Measurements from ENCODE around the gene IFFO2. TPM values are rescaled to one million over a fixed set of nuclear protein-coding genes. Genes with fewer than 3 reads are reported as not detected.

IFFO2 gene
- total and polyA plus RNA-seq, 2 of the 13 experiments (the other 11 are each of a cell fraction or from before 2014, with no cell fraction given) = 7.3 to 16.7 TPM

DNA sequence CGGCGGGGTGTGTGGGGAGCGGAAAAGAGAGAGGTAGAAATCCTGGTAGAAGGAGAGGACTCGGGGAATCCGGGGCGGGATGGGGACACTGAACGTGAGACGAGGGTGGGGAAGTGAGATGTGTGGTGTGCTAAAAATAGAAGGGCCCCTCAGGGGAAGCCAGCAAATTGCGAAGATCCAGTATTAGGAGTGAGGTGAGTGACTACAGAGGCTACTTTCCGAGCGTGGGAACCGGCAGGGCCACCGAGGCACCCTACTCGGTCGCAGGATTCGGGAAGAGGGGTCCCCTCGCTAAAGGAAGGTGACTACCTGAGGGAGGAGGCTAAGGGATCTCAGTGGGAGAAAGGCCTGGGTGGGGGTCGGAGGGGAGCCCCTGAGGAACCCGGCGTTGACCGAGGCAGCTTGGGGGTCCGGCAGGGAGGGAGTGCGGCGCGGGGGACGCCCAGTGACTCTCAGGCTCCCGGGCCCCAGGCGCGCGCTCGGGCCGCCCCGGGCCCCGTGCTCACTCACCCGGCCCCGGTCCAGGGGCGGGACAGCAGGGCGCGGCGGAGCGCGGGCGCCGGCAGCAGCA is 54.4 kb downstream of the IFFO2 start (continued):
- TF ChIP-seq, protein P1, sequence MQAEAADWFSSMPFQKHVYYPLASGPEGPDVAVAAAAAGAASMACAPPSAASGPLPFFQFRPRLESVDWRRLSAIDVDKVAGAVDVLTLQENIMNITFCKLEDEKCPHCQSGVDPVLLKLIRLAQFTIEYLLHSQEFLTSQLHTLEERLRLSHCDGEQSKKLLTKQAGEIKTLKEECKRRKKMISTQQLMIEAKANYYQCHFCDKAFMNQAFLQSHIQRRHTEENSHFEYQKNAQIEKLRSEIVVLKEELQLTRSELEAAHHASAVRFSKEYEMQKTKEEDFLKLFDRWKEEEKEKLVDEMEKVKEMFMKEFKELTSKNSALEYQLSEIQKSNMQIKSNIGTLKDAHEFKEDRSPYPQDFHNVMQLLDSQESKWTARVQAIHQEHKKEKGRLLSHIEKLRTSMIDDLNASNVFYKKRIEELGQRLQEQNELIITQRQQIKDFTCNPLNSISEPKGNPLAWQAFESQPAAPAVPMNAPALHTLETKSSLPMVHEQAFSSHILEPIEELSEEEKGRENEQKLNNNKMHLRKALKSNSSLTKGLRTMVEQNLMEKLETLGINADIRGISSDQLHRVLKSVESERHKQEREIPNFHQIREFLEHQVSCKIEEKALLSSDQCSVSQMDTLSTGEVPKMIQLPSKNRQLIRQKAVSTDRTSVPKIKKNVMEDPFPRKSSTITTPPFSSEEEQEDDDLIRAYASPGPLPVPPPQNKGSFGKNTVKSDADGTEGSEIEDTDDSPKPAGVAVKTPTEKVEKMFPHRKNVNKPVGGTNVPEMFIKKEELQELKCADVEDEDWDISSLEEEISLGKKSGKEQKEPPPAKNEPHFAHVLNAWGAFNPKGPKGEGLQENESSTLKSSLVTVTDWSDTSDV (CRISPR knock-in tag; IDR thresholded peaks at IDR 0.05) = no peak
- TF ChIP-seq NFE2L1 (CRISPR knock-in tag; IDR thresholded peaks at IDR 0.05; ENCODE audit: borderline replicate concordance) = no peak
- TF ChIP-seq KAT7 (CRISPR knock-in tag; IDR thresholded peaks at IDR 0.05; ENCODE audit: borderline replicate concordance) = 0 out of 2 replicates have a peak, but pooled peaks have one; percentile 24
- TF ChIP-seq, protein P2, sequence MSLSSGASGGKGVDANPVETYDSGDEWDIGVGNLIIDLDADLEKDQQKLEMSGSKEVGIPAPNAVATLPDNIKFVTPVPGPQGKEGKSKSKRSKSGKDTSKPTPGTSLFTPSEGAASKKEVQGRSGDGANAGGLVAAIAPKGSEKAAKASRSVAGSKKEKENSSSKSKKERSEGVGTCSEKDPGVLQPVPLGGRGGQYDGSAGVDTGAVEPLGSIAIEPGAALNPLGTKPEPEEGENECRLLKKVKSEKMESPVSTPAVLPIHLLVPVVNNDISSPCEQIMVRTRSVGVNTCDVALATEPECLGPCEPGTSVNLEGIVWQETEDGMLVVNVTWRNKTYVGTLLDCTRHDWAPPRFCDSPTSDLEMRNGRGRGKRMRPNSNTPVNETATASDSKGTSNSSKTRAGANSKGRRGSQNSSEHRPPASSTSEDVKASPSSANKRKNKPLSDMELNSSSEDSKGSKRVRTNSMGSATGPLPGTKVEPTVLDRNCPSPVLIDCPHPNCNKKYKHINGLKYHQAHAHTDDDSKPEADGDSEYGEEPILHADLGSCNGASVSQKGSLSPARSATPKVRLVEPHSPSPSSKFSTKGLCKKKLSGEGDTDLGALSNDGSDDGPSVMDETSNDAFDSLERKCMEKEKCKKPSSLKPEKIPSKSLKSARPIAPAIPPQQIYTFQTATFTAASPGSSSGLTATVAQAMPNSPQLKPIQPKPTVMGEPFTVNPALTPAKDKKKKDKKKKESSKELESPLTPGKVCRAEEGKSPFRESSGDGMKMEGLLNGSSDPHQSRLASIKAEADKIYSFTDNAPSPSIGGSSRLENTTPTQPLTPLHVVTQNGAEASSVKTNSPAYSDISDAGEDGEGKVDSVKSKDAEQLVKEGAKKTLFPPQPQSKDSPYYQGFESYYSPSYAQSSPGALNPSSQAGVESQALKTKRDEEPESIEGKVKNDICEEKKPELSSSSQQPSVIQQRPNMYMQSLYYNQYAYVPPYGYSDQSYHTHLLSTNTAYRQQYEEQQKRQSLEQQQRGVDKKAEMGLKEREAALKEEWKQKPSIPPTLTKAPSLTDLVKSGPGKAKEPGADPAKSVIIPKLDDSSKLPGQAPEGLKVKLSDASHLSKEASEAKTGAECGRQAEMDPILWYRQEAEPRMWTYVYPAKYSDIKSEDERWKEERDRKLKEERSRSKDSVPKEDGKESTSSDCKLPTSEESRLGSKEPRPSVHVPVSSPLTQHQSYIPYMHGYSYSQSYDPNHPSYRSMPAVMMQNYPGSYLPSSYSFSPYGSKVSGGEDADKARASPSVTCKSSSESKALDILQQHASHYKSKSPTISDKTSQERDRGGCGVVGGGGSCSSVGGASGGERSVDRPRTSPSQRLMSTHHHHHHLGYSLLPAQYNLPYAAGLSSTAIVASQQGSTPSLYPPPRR (CRISPR knock-in tag; IDR thresholded peaks at IDR 0.05; ENCODE audit: borderline replicate concordance) = no peak
- TF ChIP-seq REXO4 (CRISPR knock-in tag; IDR thresholded peaks at IDR 0.05; ENCODE audit: borderline replicate concordance) = no peak
- TF ChIP-seq, protein P3, sequence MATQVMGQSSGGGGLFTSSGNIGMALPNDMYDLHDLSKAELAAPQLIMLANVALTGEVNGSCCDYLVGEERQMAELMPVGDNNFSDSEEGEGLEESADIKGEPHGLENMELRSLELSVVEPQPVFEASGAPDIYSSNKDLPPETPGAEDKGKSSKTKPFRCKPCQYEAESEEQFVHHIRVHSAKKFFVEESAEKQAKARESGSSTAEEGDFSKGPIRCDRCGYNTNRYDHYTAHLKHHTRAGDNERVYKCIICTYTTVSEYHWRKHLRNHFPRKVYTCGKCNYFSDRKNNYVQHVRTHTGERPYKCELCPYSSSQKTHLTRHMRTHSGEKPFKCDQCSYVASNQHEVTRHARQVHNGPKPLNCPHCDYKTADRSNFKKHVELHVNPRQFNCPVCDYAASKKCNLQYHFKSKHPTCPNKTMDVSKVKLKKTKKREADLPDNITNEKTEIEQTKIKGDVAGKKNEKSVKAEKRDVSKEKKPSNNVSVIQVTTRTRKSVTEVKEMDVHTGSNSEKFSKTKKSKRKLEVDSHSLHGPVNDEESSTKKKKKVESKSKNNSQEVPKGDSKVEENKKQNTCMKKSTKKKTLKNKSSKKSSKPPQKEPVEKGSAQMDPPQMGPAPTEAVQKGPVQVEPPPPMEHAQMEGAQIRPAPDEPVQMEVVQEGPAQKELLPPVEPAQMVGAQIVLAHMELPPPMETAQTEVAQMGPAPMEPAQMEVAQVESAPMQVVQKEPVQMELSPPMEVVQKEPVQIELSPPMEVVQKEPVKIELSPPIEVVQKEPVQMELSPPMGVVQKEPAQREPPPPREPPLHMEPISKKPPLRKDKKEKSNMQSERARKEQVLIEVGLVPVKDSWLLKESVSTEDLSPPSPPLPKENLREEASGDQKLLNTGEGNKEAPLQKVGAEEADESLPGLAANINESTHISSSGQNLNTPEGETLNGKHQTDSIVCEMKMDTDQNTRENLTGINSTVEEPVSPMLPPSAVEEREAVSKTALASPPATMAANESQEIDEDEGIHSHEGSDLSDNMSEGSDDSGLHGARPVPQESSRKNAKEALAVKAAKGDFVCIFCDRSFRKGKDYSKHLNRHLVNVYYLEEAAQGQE (IDR thresholded peaks at IDR 0.05; ENCODE audit: borderline replicate concordance in 1 of 2, low read depth in 1 of 2, low read length in 2 of 2) = peak in 1 of 2 experiments; percentile 53; a peak in 1 of 4 replicates
- TF ChIP-seq KDM2A (CRISPR knock-in tag; IDR thresholded peaks at IDR 0.05; ENCODE audit: borderline replicate concordance, low read depth) = no peak
- no peak for TF ChIP-seq ZNF605 (CRISPR knock-in tag; IDR thresholded peaks at IDR 0.05)
- no peak for TF ChIP-seq CCDC6 (CRISPR knock-in tag; IDR thresholded peaks at IDR 0.05)
- no peak for TF ChIP-seq TEAD3 (CRISPR knock-in tag; optimal IDR thresholded peaks at IDR 0.05; ENCODE audit: borderline replicate concordance)
- TF ChIP-seq, protein P4, sequence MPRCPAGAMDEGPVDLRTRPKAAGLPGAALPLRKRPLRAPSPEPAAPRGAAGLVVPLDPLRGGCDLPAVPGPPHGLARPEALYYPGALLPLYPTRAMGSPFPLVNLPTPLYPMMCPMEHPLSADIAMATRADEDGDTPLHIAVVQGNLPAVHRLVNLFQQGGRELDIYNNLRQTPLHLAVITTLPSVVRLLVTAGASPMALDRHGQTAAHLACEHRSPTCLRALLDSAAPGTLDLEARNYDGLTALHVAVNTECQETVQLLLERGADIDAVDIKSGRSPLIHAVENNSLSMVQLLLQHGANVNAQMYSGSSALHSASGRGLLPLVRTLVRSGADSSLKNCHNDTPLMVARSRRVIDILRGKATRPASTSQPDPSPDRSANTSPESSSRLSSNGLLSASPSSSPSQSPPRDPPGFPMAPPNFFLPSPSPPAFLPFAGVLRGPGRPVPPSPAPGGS (CRISPR knock-in tag; IDR thresholded peaks at IDR 0.05) = peak; percentile 83; the same call in 1 of the 2 replicates
- TF ChIP-seq, protein P5, sequence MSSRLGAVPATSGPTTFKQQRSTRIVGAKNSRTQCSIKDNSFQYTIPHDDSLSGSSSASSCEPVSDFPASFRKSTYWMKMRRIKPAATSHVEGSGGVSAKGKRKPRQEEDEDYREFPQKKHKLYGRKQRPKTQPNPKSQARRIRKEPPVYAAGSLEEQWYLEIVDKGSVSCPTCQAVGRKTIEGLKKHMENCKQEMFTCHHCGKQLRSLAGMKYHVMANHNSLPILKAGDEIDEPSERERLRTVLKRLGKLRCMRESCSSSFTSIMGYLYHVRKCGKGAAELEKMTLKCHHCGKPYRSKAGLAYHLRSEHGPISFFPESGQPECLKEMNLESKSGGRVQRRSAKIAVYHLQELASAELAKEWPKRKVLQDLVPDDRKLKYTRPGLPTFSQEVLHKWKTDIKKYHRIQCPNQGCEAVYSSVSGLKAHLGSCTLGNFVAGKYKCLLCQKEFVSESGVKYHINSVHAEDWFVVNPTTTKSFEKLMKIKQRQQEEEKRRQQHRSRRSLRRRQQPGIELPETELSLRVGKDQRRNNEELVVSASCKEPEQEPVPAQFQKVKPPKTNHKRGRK (CRISPR knock-in tag; IDR thresholded peaks at IDR 0.05) = no peak
- TF ChIP-seq RXRA (CRISPR knock-in tag; IDR thresholded peaks at IDR 0.05) = 0 out of 2 replicates have a peak, but pooled peaks have one; percentile 7
- no peak for TF ChIP-seq NR1H2 (CRISPR knock-in tag; IDR thresholded peaks at IDR 0.05; ENCODE audit: borderline replicate concordance, low read depth)
